GM12873 (cell line): ENCODE data around the gene PLCH1.

Experiments
- CTCF ChIP-seq: IDR thresholded peaks from 2 replicates; pipeline ENCODE4 v1.5.1; 2012; ENCODE audit warnings: low read depth, mild to moderate bottlenecking, moderate library complexity, low read length, control low read depth; ENCODE audit not compliant: insufficient read depth; ENCODE audit errors: missing control alignments

PLCH1 gene

GRCh38 chr3:155363690-155364070 is 381.2 kb downstream of the PLCH1 start:
- no peak for TF ChIP-seq CTCF

- no peak for TF ChIP-seq CTCF
Observed at GRCh38 chr3:155362808-155363689, 381.8 kb downstream of the PLCH1 start.

- no peak for TF ChIP-seq CTCF
Observed at GRCh38 chr3:155360281-155360680, 384.6 kb downstream of the PLCH1 start.

- TF ChIP-seq CTCF, result peak; percentile 29
Observed at GRCh38 chr3:155356594-155357370, 388.1 kb downstream of the PLCH1 start.

GRCh38 chr3:155354658-155355057 is 390.2 kb downstream of the PLCH1 start:
- no peak for TF ChIP-seq CTCF

GRCh38 chr3:155352900-155353490 is 391.9 kb downstream of the PLCH1 start:
- peak; percentile 42 for TF ChIP-seq CTCF

GRCh38 chr3:155350571-155350970 is 394.3 kb downstream of the PLCH1 start:
- no peak for TF ChIP-seq CTCF
